ENCODE measurements around the gene ILF2.

ILF2 gene

DNA sequence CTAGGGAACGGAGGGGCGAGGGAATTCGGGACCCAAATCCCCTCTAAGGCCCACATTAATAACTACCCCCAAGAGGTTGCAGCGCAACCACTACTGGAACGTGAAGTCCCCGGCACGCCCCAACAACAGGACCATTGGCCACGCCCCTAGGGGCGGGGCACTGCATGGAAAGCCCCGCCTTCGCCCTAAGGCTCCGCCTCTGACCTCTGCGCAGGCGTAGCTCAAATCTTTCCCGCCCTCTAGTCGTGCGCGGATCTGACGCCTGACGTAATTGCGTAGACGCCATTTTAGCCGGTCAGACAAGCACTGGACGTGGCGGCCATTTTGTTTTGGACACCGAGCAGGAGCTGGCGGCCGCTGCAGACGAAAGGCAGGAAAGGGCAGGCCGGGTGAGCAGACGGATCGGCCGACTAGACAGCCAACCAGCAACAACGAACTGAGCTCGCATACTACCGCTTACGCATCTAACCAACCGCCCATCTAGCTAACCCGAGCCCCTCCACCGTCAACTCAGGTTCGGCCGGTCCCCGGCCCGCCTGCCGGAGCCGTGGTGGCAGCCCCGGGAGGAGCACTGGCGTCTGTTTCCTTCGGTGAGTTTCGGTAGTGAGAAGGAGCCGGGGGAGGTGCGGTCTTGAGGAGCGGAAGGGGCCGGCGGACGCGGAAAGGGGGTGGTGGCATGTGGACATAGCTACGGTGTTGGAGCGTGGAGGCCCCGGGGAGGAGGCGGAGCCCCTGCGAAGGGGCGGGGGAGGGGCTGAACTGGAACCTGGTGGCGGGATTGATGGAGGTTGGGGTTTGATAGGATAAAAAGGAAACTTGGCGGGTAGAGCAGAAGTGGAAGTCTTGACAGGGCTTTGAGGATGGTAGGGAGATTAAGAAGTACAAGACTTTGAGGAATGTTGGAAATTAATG, 36.8 kb downstream of the ILF2 start, which contains the start of gene CHTOP (continued):
- TF ChIP-seq ZBTB7A (tag by site-specific recombination; IDR thresholded peaks at IDR 0.05; ENCODE audit: low read depth), result no peak
- TF ChIP-seq, protein P1, sequence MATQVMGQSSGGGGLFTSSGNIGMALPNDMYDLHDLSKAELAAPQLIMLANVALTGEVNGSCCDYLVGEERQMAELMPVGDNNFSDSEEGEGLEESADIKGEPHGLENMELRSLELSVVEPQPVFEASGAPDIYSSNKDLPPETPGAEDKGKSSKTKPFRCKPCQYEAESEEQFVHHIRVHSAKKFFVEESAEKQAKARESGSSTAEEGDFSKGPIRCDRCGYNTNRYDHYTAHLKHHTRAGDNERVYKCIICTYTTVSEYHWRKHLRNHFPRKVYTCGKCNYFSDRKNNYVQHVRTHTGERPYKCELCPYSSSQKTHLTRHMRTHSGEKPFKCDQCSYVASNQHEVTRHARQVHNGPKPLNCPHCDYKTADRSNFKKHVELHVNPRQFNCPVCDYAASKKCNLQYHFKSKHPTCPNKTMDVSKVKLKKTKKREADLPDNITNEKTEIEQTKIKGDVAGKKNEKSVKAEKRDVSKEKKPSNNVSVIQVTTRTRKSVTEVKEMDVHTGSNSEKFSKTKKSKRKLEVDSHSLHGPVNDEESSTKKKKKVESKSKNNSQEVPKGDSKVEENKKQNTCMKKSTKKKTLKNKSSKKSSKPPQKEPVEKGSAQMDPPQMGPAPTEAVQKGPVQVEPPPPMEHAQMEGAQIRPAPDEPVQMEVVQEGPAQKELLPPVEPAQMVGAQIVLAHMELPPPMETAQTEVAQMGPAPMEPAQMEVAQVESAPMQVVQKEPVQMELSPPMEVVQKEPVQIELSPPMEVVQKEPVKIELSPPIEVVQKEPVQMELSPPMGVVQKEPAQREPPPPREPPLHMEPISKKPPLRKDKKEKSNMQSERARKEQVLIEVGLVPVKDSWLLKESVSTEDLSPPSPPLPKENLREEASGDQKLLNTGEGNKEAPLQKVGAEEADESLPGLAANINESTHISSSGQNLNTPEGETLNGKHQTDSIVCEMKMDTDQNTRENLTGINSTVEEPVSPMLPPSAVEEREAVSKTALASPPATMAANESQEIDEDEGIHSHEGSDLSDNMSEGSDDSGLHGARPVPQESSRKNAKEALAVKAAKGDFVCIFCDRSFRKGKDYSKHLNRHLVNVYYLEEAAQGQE (tag by site-specific recombination; IDR thresholded peaks at IDR 0.05), result peak; percentile 55
- TF ChIP-seq, protein P2, sequence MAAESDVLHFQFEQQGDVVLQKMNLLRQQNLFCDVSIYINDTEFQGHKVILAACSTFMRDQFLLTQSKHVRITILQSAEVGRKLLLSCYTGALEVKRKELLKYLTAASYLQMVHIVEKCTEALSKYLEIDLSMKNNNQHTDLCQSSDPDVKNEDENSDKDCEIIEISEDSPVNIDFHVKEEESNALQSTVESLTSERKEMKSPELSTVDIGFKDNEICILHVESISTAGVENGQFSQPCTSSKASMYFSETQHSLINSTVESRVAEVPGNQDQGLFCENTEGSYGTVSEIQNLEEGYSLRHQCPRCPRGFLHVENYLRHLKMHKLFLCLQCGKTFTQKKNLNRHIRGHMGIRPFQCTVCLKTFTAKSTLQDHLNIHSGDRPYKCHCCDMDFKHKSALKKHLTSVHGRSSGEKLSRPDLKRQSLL (tag by site-specific recombination; IDR thresholded peaks at IDR 0.05), result peak; percentile 25; the same call in 1 of the 2 replicates
- TF ChIP-seq, protein P3, sequence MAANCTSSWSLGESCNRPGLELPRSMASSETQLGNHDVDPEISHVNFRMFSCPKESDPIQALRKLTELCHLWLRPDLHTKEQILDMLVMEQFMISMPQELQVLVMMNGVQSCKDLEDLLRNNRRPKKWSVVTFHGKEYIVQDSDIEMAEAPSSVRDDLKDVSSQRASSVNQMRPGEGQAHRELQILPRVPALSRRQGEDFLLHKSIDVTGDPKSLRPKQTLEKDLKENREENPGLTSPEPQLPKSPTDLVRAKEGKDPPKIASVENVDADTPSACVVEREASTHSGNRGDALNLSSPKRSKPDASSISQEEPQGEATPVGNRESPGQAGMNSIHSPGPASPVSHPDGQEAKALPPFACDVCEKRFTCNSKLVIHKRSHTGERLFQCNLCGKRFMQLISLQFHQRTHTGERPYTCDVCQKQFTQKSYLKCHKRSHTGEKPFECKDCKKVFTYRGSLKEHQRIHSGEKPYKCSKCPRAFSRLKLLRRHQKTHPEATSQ (tag by site-specific recombination; IDR thresholded peaks at IDR 0.05), result peak; percentile 80; the same call in 1 of the 2 replicates
- no peak for TF ChIP-seq ZNF169 (tag by site-specific recombination; IDR thresholded peaks at IDR 0.05)
- TF ChIP-seq ZNF335 (tag by site-specific recombination; conservative IDR thresholded peaks at IDR 0.05), result peak; percentile 88
- no peak for TF ChIP-seq ZNF654 (tag by site-specific recombination; IDR thresholded peaks at IDR 0.05; ENCODE audit: low read depth)
- peak; percentile 89 for TF ChIP-seq SP2 (tag by site-specific recombination; IDR thresholded peaks at IDR 0.05)
- TF ChIP-seq, protein P4, sequence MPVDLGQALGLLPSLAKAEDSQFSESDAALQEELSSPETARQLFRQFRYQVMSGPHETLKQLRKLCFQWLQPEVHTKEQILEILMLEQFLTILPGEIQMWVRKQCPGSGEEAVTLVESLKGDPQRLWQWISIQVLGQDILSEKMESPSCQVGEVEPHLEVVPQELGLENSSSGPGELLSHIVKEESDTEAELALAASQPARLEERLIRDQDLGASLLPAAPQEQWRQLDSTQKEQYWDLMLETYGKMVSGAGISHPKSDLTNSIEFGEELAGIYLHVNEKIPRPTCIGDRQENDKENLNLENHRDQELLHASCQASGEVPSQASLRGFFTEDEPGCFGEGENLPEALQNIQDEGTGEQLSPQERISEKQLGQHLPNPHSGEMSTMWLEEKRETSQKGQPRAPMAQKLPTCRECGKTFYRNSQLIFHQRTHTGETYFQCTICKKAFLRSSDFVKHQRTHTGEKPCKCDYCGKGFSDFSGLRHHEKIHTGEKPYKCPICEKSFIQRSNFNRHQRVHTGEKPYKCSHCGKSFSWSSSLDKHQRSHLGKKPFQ (tag by site-specific recombination; IDR thresholded peaks at IDR 0.05), result 0 out of 2 replicates have a peak, but pooled peaks have one; percentile 51

DNA sequence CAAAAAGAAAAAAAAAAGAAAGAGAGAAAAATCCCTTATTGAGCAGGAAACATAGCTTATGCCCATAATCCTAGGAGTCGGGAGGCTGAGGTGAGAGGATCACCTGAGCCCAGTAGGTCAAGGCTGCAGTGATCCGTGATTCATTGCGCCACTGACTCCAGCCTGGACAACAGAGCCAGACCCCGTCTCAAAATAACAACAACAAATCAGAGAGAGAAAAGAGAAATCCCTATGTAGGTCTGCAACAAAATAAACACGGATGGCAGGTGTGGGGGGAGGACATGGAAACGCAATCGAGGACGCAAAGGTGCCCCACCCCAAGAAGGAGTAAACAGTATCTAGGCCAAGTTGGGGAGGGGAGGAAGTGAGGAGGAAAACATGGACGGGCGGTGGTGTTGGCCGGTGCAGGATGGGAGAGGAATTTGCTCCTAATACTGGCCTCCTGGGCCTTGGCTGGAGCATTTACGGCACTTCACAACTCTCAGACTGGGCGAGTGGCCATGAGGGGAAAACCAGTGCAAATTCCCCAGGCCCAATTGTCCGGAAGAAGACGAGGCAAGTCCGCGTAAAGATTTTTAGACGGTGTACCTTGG, 37.5 kb downstream of the ILF2 start:
- TF ChIP-seq, protein P5, sequence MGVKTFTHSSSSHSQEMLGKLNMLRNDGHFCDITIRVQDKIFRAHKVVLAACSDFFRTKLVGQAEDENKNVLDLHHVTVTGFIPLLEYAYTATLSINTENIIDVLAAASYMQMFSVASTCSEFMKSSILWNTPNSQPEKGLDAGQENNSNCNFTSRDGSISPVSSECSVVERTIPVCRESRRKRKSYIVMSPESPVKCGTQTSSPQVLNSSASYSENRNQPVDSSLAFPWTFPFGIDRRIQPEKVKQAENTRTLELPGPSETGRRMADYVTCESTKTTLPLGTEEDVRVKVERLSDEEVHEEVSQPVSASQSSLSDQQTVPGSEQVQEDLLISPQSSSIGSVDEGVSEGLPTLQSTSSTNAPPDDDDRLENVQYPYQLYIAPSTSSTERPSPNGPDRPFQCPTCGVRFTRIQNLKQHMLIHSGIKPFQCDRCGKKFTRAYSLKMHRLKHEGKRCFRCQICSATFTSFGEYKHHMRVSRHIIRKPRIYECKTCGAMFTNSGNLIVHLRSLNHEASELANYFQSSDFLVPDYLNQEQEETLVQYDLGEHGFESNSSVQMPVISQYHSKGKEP (tag by site-specific recombination; IDR thresholded peaks at IDR 0.05), result no peak
- TF ChIP-seq KLF1 (tag by site-specific recombination; IDR thresholded peaks at IDR 0.05) (peak; percentile 17; the same call in 1 of the 2 replicates), ZNF121 (tag by site-specific recombination; IDR thresholded peaks at IDR 0.05) (peak; percentile 95)
- TF ChIP-seq, protein P6, sequence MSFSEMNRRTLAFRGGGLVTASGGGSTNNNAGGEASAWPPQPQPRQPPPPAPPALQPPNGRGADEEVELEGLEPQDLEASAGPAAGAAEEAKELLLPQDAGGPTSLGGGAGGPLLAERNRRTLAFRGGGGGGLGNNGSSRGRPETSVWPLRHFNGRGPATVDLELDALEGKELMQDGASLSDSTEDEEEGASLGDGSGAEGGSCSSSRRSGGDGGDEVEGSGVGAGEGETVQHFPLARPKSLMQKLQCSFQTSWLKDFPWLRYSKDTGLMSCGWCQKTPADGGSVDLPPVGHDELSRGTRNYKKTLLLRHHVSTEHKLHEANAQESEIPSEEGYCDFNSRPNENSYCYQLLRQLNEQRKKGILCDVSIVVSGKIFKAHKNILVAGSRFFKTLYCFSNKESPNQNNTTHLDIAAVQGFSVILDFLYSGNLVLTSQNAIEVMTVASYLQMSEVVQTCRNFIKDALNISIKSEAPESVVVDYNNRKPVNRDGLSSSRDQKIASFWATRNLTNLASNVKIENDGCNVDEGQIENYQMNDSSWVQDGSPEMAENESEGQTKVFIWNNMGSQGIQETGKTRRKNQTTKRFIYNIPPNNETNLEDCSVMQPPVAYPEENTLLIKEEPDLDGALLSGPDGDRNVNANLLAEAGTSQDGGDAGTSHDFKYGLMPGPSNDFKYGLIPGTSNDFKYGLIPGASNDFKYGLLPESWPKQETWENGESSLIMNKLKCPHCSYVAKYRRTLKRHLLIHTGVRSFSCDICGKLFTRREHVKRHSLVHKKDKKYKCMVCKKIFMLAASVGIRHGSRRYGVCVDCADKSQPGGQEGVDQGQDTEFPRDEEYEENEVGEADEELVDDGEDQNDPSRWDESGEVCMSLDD (tag by site-specific recombination; IDR thresholded peaks at IDR 0.05), result 0 out of 2 replicates have a peak, but pooled peaks have one; percentile 46
- Histone ChIP-seq H3K9me3 (ENCODE audit: control insufficient read depth, insufficient read depth, low read depth, low read length) (no peaks in the 10 kb centered on the region), H3K36me3 (ENCODE audit: control insufficient read depth in 2 of 2, insufficient read depth in 1 of 2, low read length in 2 of 2) (peaks cover 19 to 32% of the 10 kb centered on the region in 2 experiments), H3K4me1 (ENCODE audit: control insufficient read depth, insufficient read depth, low read length) (no peaks in the 10 kb centered on the region), H3K4me3 (ENCODE audit: low read depth, low read length) (no peak overlapping the region), H3K27ac (ENCODE audit: extremely low read depth, low read depth, low read length) (no peak overlapping the region)
- POLR2A ChIA-PET, result interaction anchor here (0.5 to 2.5 kb wide), 35 partner anchors 10 to 368 kb away, joined by 3 to 34 read pairs (median 6); partner anchors contain the start of genes CREB3L4, ILF2, INTS3 and RPS27
- CTCF ChIA-PET, result interaction anchor here (0.6 to 2.1 kb wide), 8 partner anchors 8 to 354 kb away, joined by 3 to 9 read pairs (median 3); no protein-coding TSS in a partner anchor
